Uterus (tissue), 4 donors: ENCODE results near the gene LDLRAD4. TPM values are rescaled to one million over a fixed set of nuclear protein-coding genes. Genes with fewer than 3 reads are reported as not detected.

ENCODE experiments used
- DNase-seq, 2 donors: peaks; one replicate each; pipeline ENCODE4 v3.0.0-alpha.2; 2019 to 2020
- H3K27ac ChIP-seq, 2 donors: fragments of 200-600 bp; sonication (generic); 1 replicate in 1 of 2; 2 replicates in 1 of 2; pipeline ENCODE4 v1.5.1; 2016 to 2018
- H3K27me3 ChIP-seq, 2 donors: fragments of 200-600 bp; sonication (generic); one replicate each; pipeline ENCODE4 v1.5.1; 2018 to 2019; ENCODE audit warnings: control low read depth in 1 of 2
- H3K36me3 ChIP-seq, 2 donors: fragments of 200-600 bp; sonication (generic); one replicate each; pipeline ENCODE4 v1.5.1; 2019; ENCODE audit warnings: control low read depth in 1 of 2
- H3K4me1 ChIP-seq, 2 donors: fragments of 200-600 bp; sonication (generic); one replicate each; pipeline ENCODE4 v1.5.1; 2018 to 2019; ENCODE audit warnings: control low read depth in 1 of 2
- H3K4me3 ChIP-seq, 2 donors: fragments of 200-600 bp; sonication (generic); 1 replicate in 1 of 2; 2 replicates in 1 of 2; pipeline ENCODE4 v1.5.1; 2018 to 2019; ENCODE audit warnings: mild to moderate bottlenecking in 1 of 2
- H3K9me3 ChIP-seq, 2 donors: fragments of 200-600 bp; sonication (generic); one replicate each; pipeline ENCODE4 v1.5.1; 2019; ENCODE audit warnings: control low read depth in 1 of 2
- POLR2A ChIP-seq, 2 donors: fragments of 450-650 bp; IDR thresholded peaks; one replicate each; pipeline ENCODE4 v1.6.1; 2016; ENCODE audit warnings: antibody characterized with exemption in 2 of 2, mild to moderate bottlenecking in 1 of 2, moderate library complexity in 1 of 2
- intact Hi-C: fragments of 100-400 bp; cut with DNase I; formaldehyde crosslinking; loops from one replicate; pipeline ENCODE4 v1.15.1; 2023; ENCODE audit warnings: low total_unique reads
- total RNA-seq, 4 donors: library from RNA; depleted of rRNA in 3 of 4; stranded (reverse); fragments of >200 nt in 3 of 4; gene quantifications; one replicate each; pipeline versions ENCODE4 v1.1.0 to v1.2.4, GENCODE V29; 2014 to 2023
- TF ChIP-seq, protein P1 (sequence below), 4 experiments: fragments of 200-600 bp in 2 of 4; fragments of 450-650 bp in 2 of 4; sonication (generic) in 2 of 4; IDR thresholded peaks; one replicate each; pipeline ENCODE4 v1.5.1; 2016 to 2019; ENCODE audit warnings: antibody characterized with exemption in 4 of 4, mild to moderate bottlenecking in 2 of 4, moderate library complexity in 1 of 4
- donor health status: DM: yes; HTN: yes; CAD: no.

LDLRAD4 gene
- total RNA-seq, 4 donors from 2014 or later = 23.8 to 82.2 (median 39.3) TPM

DNA sequence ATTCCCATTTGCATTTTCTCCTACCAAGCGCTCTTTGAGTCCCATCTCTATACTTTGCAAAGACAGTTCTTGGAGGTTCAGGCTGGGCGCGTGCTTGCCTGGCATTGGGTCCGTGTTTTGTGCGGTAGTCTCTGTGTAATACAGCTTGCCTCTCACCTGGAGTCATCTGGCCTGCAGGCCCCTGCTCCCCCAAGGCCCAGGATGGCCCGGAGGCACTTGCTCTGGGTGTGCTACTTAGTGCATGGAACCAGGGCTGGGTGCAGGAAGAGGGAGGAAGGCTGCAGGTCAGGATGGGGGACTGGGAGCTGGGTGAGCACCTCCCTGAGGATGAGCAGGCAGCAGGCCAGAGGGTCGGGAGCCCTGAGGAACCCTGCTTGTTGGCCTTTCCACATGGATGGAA is 220.9 kb downstream of the LDLRAD4 start:
- H3K27me3 ChIP-seq = no peaks in the 10 kb centered on the region
- no peak for TF ChIP-seq POLR2A (IDR thresholded peaks at IDR 0.05)
- TF ChIP-seq, protein P1, sequence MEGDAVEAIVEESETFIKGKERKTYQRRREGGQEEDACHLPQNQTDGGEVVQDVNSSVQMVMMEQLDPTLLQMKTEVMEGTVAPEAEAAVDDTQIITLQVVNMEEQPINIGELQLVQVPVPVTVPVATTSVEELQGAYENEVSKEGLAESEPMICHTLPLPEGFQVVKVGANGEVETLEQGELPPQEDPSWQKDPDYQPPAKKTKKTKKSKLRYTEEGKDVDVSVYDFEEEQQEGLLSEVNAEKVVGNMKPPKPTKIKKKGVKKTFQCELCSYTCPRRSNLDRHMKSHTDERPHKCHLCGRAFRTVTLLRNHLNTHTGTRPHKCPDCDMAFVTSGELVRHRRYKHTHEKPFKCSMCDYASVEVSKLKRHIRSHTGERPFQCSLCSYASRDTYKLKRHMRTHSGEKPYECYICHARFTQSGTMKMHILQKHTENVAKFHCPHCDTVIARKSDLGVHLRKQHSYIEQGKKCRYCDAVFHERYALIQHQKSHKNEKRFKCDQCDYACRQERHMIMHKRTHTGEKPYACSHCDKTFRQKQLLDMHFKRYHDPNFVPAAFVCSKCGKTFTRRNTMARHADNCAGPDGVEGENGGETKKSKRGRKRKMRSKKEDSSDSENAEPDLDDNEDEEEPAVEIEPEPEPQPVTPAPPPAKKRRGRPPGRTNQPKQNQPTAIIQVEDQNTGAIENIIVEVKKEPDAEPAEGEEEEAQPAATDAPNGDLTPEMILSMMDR (IDR thresholded peaks at IDR 0.05) = no peak
- H3K36me3 ChIP-seq = no peaks in the 10 kb centered on the region
- H3K4me3 ChIP-seq = no peak overlapping the region
- DNase-seq = no peak
- no peak overlapping the region for H3K27ac ChIP-seq
- intact Hi-C loops = no loop called here
- no peaks in the 10 kb centered on the region for H3K9me3 ChIP-seq
- H3K4me1 ChIP-seq = no peaks in the 10 kb centered on the region

DNA sequence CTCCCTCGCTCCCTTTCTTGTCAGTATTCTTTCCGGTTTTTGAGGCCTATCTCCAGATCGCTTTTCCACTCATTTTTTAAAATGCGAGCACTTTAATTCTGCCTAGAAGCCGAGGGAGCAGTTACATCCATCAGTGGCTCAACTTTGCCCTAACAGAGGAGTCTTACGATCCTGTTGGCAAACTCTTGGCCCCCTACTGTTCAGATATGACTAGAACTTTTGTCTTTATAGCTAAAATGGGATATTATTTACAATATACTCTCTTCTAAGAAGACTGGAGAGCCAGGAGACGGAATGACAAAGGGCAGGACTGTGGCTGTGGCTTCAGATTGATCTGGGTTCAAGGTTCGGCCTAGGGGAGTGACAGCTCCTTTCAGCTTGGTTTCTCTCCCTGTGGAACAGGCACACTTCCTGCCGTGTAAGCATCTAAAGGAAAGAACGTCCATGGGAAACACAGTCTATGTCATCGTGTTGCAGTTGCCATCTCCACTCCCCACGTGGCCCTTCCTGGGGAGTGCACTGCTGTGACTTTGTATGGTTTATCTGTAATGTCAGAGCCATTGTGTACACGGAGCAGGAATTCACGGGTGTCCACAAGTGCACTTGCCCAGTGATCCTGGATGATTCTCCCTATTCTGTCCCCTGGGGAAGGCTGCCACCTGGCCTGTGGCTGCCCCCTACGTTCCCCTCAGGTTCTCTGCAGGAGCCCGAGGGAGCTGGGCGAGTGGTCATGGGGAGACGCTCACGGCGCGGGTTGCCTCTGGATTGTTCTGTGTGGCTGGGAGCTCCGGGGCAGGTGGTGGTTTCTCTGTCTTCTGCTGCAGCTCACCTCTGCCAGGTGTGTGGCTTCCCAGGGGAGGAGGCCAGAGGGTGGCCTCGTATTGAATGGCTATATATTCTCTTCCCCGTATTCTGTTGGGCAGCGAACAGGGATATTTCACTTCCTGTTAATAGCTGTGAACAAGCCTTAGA is 222.0 kb downstream of the LDLRAD4 start:
- Histone ChIP-seq H3K4me1 (no peaks in the 10 kb centered on the region), H3K4me3 (no peak overlapping the region), H3K27me3 (no peaks in the 10 kb centered on the region), H3K27ac (no peak overlapping the region), H3K36me3 (no peaks in the 10 kb centered on the region), H3K9me3 (no peaks in the 10 kb centered on the region)
- DNase-seq = no peak
- no peak for TF ChIP-seq POLR2A (IDR thresholded peaks at IDR 0.05)
- TF ChIP-seq, protein P1 (IDR thresholded peaks at IDR 0.05) = no peak
- intact Hi-C loops = no loop called here

DNA sequence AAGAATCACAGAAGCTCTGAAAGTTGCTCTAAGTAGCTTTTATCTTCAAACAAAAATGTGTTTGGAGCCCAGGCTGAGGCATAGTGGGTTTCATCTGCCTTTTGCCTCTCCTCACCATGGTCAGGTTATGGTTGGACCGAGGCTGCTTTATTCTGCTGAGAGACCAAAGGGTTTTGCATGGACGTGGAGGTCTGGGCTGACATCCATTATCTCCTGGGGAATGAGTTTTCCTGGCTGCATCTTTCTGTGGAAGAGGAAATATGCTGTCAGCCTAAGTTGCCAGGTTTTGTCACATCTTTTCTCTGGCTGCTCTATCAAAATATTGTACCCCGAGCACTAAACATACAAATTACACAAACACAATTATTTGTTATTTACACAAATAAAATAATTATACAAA is 223.2 kb downstream of the LDLRAD4 start:
- TF ChIP-seq, protein P1 (IDR thresholded peaks at IDR 0.05) = no peak
- no peak for TF ChIP-seq POLR2A (IDR thresholded peaks at IDR 0.05)
- Histone ChIP-seq H3K27ac (no peak overlapping the region), H3K4me3 (no peak overlapping the region), H3K27me3 (no peaks in the 10 kb centered on the region), H3K36me3 (no peaks in the 10 kb centered on the region), H3K9me3 (no peaks in the 10 kb centered on the region), H3K4me1 (peaks cover 0 to under 1% of the 10 kb centered on the region in 2 donors)
- no peak for DNase-seq
- intact Hi-C loops = no loop called here

DNA sequence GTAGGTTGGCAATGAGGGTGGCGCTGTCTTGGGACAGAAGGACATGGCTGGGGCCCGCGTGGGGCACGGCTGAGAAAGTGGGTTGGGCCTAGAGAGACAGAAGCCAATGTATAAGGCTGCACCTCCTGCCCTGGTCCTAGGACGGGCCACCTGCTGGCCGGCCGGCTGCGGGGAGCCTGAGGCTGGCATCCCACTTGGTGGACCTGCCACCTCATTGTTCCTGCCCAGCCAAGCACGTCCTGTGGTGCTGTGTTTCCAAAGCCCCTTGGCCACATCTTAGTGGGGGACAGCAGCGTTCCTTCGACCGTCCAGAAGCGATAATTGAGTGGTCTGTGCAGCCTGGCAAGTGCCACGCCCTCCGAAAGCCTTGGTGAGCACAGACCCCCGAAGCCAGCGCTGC is 223.9 kb downstream of the LDLRAD4 start:
- Histone ChIP-seq H3K9me3 (no peaks in the 10 kb centered on the region), H3K27me3 (no peaks in the 10 kb centered on the region), H3K27ac (no peak overlapping the region), H3K4me1 (peaks cover 0 to 5% of the 10 kb centered on the region in 2 donors), H3K4me3 (no peak overlapping the region), H3K36me3 (no peaks in the 10 kb centered on the region)
- intact Hi-C loops = no loop called here
- no peak for DNase-seq
- TF ChIP-seq, protein P1 (IDR thresholded peaks at IDR 0.05) = no peak
- TF ChIP-seq POLR2A (IDR thresholded peaks at IDR 0.05) = no peak

DNA sequence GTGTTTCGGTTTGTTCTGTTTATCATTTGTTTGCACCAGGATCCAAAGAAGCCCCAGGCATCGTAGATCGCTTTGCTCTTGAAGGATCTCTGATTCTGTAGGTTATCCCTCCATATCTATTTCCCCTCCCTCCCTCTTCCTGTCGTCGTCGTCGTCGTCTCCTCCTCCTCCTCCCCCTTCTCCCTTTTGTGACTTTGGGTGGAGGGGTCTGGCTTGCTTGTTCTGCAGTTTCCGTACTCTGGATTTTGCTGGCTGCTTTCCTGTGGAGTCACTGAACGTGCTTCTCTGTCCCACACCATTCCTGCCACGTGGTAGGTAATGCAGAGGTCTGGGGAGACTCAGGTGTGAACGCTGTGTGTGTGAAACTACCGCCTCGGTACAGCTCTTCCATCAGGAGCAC is 225.0 kb downstream of the LDLRAD4 start:
- Histone ChIP-seq H3K4me3 (no peak overlapping the region), H3K27me3 (no peaks in the 10 kb centered on the region), H3K4me1 (peaks cover 0 to 5% of the 10 kb centered on the region in 2 donors), H3K27ac (no peak overlapping the region), H3K9me3 (no peaks in the 10 kb centered on the region), H3K36me3 (no peaks in the 10 kb centered on the region)
- TF ChIP-seq, protein P1 (IDR thresholded peaks at IDR 0.05) = no peak
- TF ChIP-seq POLR2A (IDR thresholded peaks at IDR 0.05) = no peak
- DNase-seq = no peak
- intact Hi-C loops = no loop called here
